ENCODE data around the gene LRGUK. TPM values are rescaled to one million over a fixed set of nuclear protein-coding genes. Genes with fewer than 3 reads are reported as not detected.
"Not testable (repeated sequence)": the region's sequence is repeated elsewhere in the genome, so short reads cannot be mapped to it uniquely, and the experiment has no call there.

LRGUK gene
- total RNA-seq, 1 donor from 2014 or later, result 0.49 TPM

DNA sequence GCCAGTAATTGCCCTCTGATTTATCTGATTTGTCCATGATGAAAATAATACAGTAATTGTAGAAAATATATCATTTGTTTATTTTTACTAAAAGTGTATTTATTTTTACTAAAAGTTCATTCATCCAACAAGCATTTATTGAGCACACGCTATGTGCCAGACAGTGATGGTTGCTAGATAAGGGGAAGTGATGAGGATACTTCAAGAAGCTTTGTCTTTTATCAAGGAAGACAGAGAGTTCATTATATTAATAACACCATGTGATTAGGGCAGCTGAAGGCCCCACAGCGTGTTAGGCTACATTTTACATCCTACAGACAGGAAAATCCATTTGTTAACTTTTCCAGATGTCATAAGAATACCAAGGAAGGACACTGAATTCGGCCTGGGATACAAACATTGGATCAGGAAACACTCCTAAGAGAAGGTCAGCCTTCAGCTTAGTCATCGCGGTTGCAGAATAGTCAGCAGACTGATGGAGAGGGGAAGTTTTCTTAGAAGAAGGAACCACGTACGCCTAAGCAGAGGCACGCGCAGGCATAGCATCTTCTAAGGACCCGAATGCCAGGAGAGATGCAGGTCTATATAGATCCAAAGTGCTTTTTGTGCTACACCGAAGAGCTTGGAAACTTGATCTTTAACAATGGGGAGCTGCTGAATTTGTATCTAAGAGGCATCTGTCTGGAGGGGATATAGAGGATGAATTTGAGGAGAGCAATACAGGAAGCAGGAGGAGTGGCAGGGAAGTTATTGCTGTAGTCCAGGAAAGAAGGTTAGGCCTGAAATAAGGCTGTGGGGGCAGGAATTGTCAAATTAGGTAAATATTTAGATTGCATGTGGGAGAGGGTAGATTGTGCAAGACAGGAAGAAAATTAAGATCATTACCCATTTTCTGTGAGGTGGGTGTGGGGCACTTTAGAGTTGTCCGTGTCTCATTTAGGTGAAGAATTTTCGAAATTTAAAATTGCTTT, 85.7 kb downstream of the LRGUK start:
- intact Hi-C loops (cut with DNase I), result no loop called here
- Histone ChIP-seq H3K4me1 (no peaks in the 10 kb centered on the region), H3K27ac (peak overlapping the region; percentile 4), H3K9me3 (no peaks in the 10 kb centered on the region), H3K27me3 (no peaks in the 10 kb centered on the region), H3K36me3 (no peaks in the 10 kb centered on the region), H3K4me3 (no peak overlapping the region)
- ATAC-seq, result peak; percentile 90
- DNase-seq, result peak; percentile 69
- TF ChIP-seq, protein P1, sequence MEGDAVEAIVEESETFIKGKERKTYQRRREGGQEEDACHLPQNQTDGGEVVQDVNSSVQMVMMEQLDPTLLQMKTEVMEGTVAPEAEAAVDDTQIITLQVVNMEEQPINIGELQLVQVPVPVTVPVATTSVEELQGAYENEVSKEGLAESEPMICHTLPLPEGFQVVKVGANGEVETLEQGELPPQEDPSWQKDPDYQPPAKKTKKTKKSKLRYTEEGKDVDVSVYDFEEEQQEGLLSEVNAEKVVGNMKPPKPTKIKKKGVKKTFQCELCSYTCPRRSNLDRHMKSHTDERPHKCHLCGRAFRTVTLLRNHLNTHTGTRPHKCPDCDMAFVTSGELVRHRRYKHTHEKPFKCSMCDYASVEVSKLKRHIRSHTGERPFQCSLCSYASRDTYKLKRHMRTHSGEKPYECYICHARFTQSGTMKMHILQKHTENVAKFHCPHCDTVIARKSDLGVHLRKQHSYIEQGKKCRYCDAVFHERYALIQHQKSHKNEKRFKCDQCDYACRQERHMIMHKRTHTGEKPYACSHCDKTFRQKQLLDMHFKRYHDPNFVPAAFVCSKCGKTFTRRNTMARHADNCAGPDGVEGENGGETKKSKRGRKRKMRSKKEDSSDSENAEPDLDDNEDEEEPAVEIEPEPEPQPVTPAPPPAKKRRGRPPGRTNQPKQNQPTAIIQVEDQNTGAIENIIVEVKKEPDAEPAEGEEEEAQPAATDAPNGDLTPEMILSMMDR (IDR thresholded peaks at IDR 0.05), result no peak

GRCh38 chr7:134220236-134220635, 93.1 kb downstream of the LRGUK start:
- H3K27me3 ChIP-seq, result no peaks in the 10 kb centered on the region
- TF ChIP-seq, protein P1 (IDR thresholded peaks at IDR 0.05), result no peak
- intact Hi-C loops (cut with DNase I), result no loop called here
- ATAC-seq (no peak), DNase-seq (no peak)
- H3K36me3 ChIP-seq, result no peaks in the 10 kb centered on the region
- no peaks in the 10 kb centered on the region for H3K9me3 ChIP-seq
- H3K4me3 ChIP-seq, result no peak overlapping the region
- no peaks in the 10 kb centered on the region for H3K4me1 ChIP-seq
- H3K27ac ChIP-seq, result no peak overlapping the region

- H3K9me3 ChIP-seq; H3K4me3 ChIP-seq; H3K36me3 ChIP-seq; H3K27me3 ChIP-seq; H3K4me1 ChIP-seq; ATAC-seq; DNase-seq; H3K27ac ChIP-seq; intact Hi-C loops (cut with DNase I): not testable (repeated sequence)
Measured at GRCh38 chr7:134231296-134231695, 104.2 kb downstream of the LRGUK start.

GRCh38 chr7:134234216-134234615, 107.1 kb downstream of the LRGUK start:
- no peak for DNase-seq
- Histone ChIP-seq H3K27ac (no peak overlapping the region), H3K4me3 (no peak overlapping the region), H3K4me1 (no peaks in the 10 kb centered on the region), H3K9me3 (no peaks in the 10 kb centered on the region), H3K36me3 (no peaks in the 10 kb centered on the region), H3K27me3 (no peaks in the 10 kb centered on the region)
- no peak for ATAC-seq
- TF ChIP-seq, protein P1 (IDR thresholded peaks at IDR 0.05), result no peak
- intact Hi-C loops (cut with DNase I), result no loop called here

- H3K4me3 ChIP-seq, result no peak overlapping the region
- DNase-seq, result no peak
- intact Hi-C loops (cut with DNase I), result no loop called here
- H3K27ac ChIP-seq, result no peak overlapping the region
- H3K36me3 ChIP-seq, result no peaks in the 10 kb centered on the region
- no peaks in the 10 kb centered on the region for H3K9me3 ChIP-seq
- TF ChIP-seq, protein P1 (IDR thresholded peaks at IDR 0.05), result no peak
- H3K27me3 ChIP-seq, result no peaks in the 10 kb centered on the region
- ATAC-seq, result no peak
- no peaks in the 10 kb centered on the region for H3K4me1 ChIP-seq
Measured at GRCh38 chr7:134245253-134245652, 118.1 kb downstream of the LRGUK start.

GRCh38 chr7:134246347-134246746, 119.2 kb downstream of the LRGUK start:
- Histone ChIP-seq H3K27ac (no peak overlapping the region), H3K4me1 (no peaks in the 10 kb centered on the region), H3K27me3 (no peaks in the 10 kb centered on the region), H3K36me3 (no peaks in the 10 kb centered on the region), H3K9me3 (no peaks in the 10 kb centered on the region), H3K4me3 (no peak overlapping the region)
- intact Hi-C loops (cut with DNase I), result no loop called here
- DNase-seq (no peak), ATAC-seq (no peak)
- TF ChIP-seq, protein P1 (IDR thresholded peaks at IDR 0.05), result no peak

Data from upper lobe of right lung (tissue), 1 donor.